T-helper 1 cell (primary cell): ENCODE measurements around the gene LTB4R2.

Source experiments
- DNase-seq, 5 donors: peaks; one replicate each; pipeline ENCODE4 v3.0.0-alpha.2; 2012 to 2020
- total RNA-seq, 4 donors: gene quantifications; one replicate each; lab custom pipeline; 2026; lab: John Stamatoyannopoulos, UW

LTB4R2 gene, protein sequence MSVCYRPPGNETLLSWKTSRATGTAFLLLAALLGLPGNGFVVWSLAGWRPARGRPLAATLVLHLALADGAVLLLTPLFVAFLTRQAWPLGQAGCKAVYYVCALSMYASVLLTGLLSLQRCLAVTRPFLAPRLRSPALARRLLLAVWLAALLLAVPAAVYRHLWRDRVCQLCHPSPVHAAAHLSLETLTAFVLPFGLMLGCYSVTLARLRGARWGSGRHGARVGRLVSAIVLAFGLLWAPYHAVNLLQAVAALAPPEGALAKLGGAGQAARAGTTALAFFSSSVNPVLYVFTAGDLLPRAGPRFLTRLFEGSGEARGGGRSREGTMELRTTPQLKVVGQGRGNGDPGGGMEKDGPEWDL
- total RNA-seq, result 6.7 to 9.7 (median 8.5) reads per million in 4 donors

DNA sequence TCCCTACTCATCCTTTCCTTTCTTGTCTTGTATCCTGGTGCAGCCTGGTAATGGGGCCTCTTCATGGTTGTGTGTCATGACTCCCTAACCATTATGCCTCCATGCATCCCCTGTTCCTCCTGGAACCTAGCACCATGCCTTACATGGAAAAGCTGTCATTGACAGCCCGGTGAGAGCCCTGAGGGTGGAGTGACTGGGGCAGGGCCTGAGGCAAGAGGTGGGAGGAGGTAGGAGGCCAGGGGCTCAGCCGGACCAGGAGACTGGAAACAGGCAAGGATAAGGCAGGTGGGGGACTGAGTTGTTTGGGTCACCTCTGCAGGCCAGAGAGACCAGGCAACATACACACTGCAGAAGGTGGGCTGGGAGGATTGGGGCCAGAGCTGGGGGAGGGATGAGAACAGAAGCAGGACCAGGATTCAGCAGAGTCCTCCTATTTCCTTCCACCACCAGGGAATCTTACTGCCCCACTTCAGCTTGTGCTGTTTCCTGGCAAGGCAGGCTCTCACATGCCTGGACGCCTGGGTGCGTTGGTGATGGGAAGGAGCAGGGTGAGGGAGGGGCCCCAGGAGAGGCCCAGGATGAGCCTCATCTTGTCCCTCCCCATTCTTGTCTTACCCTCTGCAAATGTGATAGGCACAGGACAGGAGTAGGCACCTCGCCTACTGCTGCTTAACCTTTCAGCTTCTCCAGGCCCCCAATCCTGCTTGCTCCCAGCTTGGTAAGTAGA is at the start of gene LTB4R2:
Gene LTB4R2, plus strand, starts transcription at position 603 of the 727 bp plus-strand sequence. CDS start 525 bp downstream, outside the sequence.
- no peak for DNase-seq

GRCh38 chr14:24260780-24261157 is 49.2 kb upstream of the LTB4R2 start:
- DNase-seq, result no peak

DNA sequence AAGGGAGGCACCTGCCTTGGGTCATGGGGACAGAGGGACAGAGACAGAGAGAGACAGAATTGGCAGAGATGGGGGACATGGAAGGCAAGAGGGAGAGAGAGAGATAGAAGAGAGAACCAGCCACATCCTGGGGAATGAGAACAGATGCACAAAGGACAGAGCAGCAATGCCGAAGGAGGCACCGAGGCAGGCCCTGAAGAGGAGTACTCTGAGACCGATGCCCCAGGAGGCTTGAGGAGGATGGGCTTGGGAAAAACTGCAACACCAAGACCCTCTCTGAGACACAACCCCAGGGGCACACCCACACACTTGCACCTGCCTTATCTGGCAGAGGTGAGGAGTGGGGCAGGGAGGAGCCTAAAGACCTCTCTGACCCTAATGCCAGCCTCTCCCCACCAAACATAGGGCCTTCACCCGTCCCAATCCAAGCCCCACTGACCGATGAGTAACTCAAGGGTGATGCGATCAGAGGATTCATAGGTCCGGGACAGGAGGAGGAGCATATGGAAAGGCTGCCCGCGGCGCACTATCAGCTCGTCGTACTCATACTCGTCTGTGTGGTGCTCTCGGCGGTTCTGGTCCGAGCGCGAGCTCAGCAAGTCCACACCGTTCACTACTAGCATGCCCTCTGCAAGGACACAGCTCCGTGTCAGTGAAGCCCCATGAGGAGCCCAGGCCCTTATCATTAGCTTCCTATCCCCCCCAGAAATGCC is 48.5 kb upstream of the LTB4R2 start:
- no peak for DNase-seq

DNA sequence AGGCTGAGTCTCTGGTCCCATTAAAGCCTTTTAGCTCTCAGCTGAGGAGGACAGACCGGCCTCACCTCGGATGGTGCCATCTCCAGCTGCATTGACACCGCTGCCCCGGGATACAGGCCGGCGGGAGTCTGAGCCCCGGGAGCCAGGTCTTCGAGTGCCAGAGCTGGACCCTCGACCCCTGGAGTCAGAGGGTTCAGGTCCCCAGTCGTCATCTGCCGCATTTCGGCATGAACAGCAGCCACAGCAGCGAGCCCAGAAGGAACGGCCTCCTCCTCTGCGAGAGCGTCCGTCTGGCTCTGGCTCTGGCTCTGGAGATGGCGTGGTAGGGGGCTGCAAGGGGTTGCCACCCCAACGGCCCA is 48.0 kb upstream of the LTB4R2 start:
- DNase-seq, result no peak

- DNase-seq, result no peak
Observed at GRCh38 chr14:24262821-24263733, 46.9 kb upstream of the LTB4R2 start, which contains the start of gene TGM1. Gene TGM1, minus strand, starts transcription at chr14:24263177. Its CDS starts 825 bp downstream, at chr14:24262352.

DNA sequence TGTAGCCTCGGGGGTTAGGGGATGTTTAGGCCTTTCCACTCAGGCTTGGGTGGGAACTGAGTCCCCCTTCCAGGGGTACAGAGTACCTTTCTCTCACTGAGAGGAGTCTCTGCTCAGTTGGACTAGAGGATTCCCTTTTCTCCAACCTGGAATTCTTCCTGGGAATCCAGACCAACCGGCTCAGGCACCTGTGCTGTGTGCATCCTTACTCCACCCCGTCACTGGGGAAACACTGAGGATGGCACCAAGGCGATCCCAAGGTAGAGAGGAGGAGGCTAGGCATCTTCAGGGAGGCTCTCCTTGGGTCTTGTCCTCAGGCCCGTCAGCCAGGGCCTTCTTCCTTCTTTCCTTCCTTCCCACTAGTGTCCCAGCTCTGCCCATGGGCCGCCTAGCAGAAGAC is 46.1 kb upstream of the LTB4R2 start:
- DNase-seq, result no peak

DNA sequence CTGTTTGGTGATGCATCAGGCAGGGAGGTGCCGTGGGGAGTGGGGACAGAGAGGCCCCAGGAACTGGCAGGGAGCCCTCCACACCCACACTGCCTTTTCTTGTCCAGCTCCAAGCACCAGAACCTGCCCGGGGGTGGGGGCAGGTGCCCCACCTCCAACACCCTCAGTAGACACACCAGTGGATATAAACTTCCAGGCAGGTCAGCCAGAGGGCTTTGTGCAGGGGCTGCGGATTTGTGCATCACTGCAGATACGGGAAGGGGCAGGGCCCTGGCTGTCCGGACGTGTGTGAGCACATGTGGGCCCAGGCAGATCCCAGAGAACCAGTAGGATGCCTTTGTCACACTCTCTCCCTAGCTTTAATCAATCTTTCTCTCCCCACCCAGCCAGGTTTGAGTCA is 45.6 kb upstream of the LTB4R2 start:
- no peak for DNase-seq

DNA sequence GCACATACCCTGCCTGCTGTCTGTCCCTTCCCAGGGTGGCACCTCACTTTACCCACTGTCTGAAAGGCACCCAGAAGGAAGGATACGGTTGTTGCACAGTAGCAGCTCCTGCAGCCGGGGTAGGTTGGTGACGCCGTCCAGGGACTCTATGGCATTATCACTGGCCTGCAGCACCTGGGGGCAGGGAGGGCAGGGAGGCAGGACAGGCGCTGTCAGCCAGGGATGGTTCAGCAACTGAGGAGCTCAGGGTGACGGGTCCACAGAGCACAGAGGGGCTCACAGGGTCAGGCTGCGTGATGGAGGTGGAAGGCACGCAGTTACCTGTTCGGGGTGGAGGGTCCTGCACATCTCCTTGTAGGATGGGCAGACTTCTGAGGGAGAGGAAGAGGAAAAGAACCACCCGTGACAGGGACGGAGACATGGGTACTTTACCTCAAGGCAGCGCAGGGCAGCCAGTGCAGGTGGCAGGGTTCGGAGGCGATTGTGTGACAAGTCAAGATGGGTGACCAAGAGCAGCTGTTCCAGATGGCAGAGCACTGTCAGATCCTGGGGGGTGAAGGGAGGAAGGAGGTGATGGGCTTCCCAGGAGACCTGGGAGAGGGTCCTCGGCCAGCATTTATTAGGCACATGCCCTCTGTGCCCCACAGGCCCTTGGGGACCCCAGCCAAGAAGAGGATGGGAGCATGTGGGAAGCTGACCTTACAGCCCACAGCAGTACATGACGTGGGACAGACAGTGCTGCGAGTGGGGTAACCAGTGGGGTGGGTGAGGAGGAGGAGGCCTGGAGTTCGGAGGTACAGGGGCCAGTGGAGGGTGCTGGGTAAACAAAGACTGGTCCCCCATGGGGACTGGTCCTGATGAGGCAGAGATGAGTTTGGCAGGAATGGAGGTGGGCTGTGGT is 43.3 kb upstream of the LTB4R2 start:
- no peak for DNase-seq

DNA sequence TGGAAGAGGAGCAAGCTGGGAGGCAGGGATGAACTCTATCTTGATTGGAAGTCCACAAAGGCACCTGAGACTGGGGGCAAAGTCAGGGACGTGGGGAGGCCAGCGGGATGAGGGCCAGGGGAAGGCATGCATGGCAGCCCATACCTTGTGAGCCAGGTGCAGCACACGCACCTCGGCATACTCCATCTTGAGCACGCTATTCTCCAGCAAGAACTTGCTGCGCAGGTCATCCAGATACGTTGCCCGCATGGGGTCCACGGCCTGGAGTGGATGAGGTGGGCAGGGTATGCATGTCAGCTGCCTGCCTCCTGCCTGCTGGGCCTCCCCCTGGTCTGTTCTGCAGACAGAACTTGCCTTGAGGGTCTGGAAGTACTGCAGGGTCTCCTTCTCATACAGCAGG is 42.4 kb upstream of the LTB4R2 start:
- DNase-seq, result no peak

DNA sequence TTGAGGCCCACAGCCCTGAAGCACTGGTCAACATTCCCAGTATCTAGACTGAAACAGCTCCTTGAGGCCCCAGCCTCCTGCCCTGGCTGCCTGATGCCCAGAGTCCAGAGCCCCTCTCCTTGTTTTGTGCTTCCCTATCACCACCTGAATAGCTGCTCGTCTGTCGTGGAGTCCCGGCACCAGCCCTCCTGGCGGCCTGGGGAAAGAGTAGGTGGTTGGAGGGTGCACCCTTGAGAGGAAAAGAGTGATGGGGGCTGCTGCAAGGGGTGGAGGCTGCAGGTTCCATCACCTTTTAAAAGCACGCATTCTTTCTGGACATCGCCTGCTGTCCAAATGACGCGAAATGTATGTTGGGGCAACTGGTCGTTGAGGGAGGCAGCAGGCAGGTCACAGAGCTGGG is 41.7 kb upstream of the LTB4R2 start:
- DNase-seq, result no peak

DNA sequence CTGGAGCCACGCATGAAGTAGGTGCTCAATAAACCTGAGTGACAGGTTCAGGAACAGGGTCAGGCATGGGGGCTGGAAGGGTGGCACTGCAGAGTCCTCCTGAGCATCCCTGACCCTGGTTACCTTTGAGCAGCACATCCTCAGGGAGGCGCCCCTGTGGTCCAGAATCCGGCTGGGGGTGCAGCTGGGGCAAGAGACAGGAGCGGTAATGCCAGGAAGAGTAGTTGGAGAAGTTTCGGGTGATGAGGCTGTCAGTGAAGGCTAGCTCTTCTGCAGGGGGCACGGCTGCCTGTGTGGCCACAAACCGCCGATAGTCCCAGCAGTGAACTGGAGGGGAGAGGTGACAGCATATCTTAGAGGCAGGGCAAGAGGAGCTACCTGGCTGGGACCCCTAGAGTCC is 40.6 kb upstream of the LTB4R2 start:
- no peak for DNase-seq

DNA sequence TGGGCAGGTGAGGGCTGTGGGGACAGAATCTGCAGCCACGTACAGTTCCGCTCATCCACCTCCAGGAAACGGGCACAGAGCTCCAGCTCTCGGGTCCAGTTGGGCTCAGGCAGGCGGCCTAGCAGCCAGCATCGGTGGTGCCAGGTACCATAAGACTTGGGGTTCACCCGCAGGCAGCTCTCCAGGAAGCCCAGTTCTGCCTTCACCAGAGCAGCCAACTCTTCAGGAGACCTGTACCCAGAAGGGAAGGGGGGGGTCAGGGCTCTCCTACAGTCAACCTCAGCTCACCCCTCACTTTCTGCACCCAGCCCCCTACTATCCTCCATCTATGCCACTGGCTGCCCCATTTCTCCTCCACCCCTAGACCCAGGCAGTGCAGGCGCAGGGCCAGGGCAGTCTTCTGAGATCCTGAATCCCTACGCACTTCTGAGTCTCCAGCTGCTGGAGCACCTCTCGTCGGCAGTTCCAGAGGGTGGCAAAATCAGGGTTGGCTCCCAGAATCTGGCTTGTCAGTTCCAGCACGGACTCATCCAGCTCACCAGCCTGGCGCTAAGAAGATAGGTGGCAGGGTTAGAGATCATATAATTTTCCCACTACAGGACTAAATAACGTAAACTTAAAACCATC is 39.9 kb upstream of the LTB4R2 start:
- DNase-seq, result no peak

- DNase-seq, result no peak
Observed at GRCh38 chr14:24270537-24271133, 39.3 kb upstream of the LTB4R2 start.

- DNase-seq, result peak; percentile 85 to 95 (median 89)
Observed at GRCh38 chr14:24271134-24271833, 38.7 kb upstream of the LTB4R2 start, which contains the start of gene RABGGTA. Gene RABGGTA, minus strand, starts transcription at chr14:24271597. Its CDS starts 482 bp downstream, at chr14:24271115.

- no peak for DNase-seq
Observed at GRCh38 chr14:24271834-24272263, 38.1 kb upstream of the LTB4R2 start.

DNA sequence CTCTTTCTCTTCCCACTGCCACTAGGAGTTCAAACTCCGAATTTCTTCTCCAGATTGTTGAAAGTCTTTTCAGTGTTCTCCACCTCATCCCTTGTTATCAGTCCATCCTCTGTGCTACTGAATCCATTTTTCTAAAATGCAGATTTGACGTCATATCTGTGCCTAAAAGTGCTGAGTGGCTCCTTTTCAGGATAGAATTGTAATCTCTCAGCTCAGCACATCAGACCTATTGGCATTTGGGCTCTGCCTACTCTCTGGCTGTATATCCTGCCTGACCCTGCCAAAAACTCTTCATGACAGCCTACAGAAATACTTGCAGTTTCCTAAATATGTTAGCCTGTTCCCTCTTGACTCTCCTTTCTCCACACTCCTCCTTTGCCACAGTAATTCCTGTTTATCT is 37.5 kb upstream of the LTB4R2 start:
- no peak for DNase-seq

- peak in 1 of 5 donors; percentile 12 for DNase-seq
Observed at GRCh38 chr14:24273422-24273998, 36.4 kb upstream of the LTB4R2 start.

DNA sequence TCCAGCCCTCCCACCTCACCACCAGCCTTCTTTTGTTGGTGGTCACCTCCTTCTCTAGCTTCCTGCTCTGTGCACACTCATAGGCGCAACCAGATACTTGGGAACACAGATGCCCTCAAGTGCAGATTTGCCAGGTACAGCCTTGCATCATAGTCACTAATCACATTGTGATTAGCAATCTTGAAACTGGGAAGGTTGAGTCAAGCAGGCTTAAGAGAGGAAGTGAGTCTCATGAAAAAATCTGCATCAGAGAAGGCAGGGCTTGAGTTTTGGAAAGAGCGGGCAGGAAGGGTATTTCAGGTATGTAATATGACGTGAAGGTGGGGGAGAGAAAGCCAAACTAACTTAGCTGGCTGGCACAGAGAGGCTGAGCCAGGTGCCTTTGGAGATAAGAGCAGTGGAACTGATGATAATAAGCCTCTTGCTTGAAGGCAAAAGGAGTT is 35.8 kb upstream of the LTB4R2 start:
- DNase-seq, result peak in 3 of 5 donors; percentile 14 to 84 (median 42)

DNA sequence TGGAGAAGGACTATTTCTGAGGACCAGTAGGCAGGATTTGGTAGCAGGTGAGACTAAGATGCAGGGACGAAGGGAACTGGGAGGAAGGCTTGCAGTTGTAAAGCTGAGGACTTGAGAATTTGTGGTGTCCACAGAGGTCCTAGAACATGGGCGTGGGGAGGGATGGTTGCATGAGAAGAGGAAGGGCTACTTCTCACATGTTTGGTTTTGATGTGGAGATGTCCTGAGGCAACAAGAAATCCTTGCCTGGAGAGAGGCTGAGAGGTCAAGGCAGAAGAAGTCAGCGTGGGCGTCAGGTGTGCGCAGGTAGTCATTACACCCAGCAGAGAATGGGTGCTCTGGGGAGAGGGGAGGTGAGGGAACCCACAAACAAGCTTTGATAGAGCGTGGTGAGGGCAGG is 32.9 kb upstream of the LTB4R2 start:
- DNase-seq, result no peak
